GM18520 (cell line): ENCODE data around the gene WDR38.

Source experiments
- ATAC-seq: cut with Tn5 transposase; IDR thresholded peaks from one replicate; pipeline ENCODE4 v1.9.1; 2021; ENCODE audit not compliant: unreplicated experiment

The WDR38 gene

GRCh38 chr9:124852829-124853531 lies at the start of gene WDR38:
Gene WDR38, plus strand, starts transcription at chr9:124853460. Its CDS starts 72 bp downstream, at chr9:124853532.
- peak; percentile 54 for ATAC-seq

GRCh38 chr9:124803911-124804310 lies 49.3 kb upstream of the WDR38 start:
- no peak for ATAC-seq

- ATAC-seq, result no peak
Observed at GRCh38 chr9:124805186-124805585, 48.1 kb upstream of the WDR38 start.

GRCh38 chr9:124808246-124808956 lies 44.9 kb upstream of the WDR38 start:
- ATAC-seq, result no peak

- no peak for ATAC-seq
Observed at GRCh38 chr9:124809211-124809610, 44.0 kb upstream of the WDR38 start.

- no peak for ATAC-seq
Observed at GRCh38 chr9:124809741-124810500, 43.3 kb upstream of the WDR38 start.

- ATAC-seq, result no peak
Observed at GRCh38 chr9:124810663-124811355, 42.5 kb upstream of the WDR38 start.

- ATAC-seq, result no peak
Observed at GRCh38 chr9:124812441-124812876, 40.8 kb upstream of the WDR38 start.

- ATAC-seq, result no peak
Observed at GRCh38 chr9:124813041-124813440, 40.2 kb upstream of the WDR38 start.

GRCh38 chr9:124813501-124814163 lies 39.6 kb upstream of the WDR38 start:
- ATAC-seq, result no peak

GRCh38 chr9:124814164-124814535 lies 39.1 kb upstream of the WDR38 start:
- no peak for ATAC-seq

- ATAC-seq, result no peak
Observed at GRCh38 chr9:124815601-124816000, 37.7 kb upstream of the WDR38 start.

- no peak for ATAC-seq
Observed at GRCh38 chr9:124818431-124819281, 34.6 kb upstream of the WDR38 start.

GRCh38 chr9:124820698-124821623 lies 32.3 kb upstream of the WDR38 start:
- no peak for ATAC-seq

- no peak for ATAC-seq
Observed at GRCh38 chr9:124828489-124829333, 24.5 kb upstream of the WDR38 start.

- no peak for ATAC-seq
Observed at GRCh38 chr9:124829334-124829669, 24.0 kb upstream of the WDR38 start.

- no peak for ATAC-seq
Observed at GRCh38 chr9:124830593-124830992, 22.7 kb upstream of the WDR38 start.
